ENCODE measurements around the gene RIMS1.
"Not testable (repeated sequence)": the region's sequence is repeated elsewhere in the genome, so short reads cannot be mapped to it uniquely, and the experiment has no call there.

Gene RIMS1

DNA sequence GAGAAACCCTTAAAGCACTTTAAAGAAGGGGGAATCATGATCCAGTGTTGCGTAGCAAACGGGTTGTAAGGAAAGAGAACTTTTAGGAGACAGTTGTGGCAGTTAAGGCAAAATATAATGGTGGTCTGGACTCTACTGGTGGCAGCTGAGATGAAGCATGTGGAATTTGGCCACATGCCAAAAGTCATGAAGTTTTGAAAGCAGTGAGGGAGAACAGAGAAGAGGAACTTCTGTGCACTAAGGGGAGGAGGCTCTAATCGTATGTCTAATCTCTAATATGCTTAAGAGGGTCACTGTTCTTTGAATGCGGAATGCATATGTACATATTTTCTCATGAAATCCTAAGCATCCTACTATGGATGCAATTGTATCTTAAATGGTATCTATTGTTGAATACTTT lies 91.5 kb downstream of the RIMS1 start:
- DNase-seq: peak; percentile 40
- in situ Hi-C loops (cut with MboI; ENCODE audit: low pct_unique_long_range_greater_than_20kb, low sequenced_read_pairs): no loop called here

DNA sequence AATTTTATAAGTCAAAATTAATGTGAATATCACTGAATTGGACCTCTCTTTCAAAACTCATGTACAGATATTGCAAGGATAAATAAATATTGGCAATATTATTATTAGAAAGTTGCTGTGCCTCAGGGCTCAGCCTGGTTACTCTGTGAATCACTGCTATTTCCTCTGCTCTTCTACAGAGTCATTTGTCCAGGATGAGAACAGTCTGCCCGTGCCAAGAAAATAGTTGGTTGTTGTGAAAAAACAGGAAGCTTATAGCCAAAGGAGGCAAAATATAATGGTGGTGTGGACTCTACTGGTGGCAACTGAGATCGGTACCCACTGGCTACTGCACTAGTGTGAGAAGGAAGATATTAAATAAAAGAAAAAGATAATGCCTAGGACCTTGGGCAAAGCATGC lies 93.6 kb downstream of the RIMS1 start:
- DNase-seq: no peak
- in situ Hi-C loops (cut with MboI; ENCODE audit: low pct_unique_long_range_greater_than_20kb, low sequenced_read_pairs): no loop called here

DNA sequence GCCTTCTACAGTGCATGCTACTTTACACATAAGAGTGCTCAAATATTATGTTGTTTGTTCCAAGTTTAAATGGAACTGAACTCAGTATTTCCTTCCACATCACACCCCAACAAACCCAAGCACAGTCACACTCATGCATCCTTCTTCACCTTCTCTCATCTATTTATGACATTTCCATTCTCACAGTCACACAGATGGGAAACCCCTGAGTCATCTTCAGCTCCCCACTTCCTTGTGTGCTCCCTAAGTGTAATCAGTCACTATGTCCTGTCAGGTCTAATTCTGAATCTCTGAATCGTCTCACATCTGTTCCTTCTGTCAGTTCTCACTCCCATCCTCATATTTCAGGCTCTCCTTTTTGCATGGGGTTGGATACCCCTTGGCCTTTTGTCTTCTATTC lies 96.0 kb downstream of the RIMS1 start:
- in situ Hi-C loops (cut with MboI; ENCODE audit: low pct_unique_long_range_greater_than_20kb, low sequenced_read_pairs): no loop called here
- no peak for DNase-seq

DNA sequence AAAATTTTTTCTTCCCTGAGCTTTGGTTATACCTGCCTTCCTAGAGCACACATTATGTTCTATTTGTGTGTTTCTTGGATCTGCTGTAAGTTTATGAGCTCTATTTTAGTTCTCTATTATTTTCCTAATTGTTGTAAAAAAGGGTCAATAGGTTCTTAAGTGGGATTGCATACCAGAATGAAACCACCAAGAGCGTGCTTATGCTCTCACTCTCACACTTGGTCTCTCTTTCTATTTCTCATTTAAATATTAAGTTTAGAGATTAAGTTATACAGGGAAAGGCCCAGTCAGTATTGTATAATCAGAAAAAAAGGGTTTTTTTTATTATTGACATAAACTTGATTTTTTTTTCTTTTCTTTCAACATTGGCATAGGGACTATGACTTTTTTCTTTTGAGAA lies 96.8 kb downstream of the RIMS1 start:
- DNase-seq: no peak
- in situ Hi-C loops (cut with MboI; ENCODE audit: low pct_unique_long_range_greater_than_20kb, low sequenced_read_pairs): no loop called here

DNA sequence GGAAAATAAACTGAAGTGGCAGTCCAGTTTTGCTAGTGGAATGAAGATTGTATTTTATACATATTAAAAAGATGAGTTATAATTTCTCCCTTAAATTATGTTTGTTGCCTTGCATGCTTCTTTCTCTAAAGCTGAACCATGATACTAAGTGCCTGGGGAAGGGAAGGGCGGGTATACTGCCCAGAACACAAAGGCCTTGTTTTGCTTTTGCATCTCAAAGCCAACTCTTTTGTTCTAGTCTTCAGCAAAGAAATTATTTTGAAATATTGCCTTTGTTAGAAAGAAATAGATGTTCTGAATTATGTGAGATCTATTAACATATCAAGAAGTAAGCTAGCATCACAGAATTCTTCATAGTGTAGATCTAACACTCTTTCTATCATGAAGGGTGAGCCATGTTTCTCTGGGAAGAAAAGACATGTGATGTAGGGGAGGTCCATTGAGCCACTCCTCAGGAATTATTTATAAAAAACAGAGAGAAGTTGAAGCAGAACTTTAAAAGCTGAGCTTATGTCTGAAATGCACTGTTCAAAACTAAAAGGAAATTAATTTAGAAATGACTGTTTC lies 108.4 kb downstream of the RIMS1 start:
- no peak for DNase-seq
- in situ Hi-C loops (cut with MboI; ENCODE audit: low pct_unique_long_range_greater_than_20kb, low sequenced_read_pairs): no loop called here

DNA sequence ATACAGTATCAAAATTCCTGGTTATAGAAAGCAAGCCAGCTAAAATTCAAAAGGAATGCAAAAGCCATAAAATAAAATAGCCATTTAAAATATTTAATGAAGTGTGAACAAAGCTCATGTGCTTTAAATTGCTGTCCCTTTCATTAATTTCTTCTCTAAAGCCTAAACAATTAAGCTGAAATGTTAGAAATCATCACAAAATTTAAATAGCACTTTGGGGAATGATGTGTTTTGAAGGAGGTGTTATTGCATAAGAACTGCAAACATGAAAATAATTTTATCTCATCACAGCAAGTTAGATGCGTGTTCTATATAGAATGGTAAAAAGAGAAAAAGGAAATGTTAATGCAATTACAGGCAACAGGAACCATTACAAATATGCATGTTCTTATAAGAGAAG lies 111.0 kb downstream of the RIMS1 start:
- in situ Hi-C loops (cut with MboI; ENCODE audit: low pct_unique_long_range_greater_than_20kb, low sequenced_read_pairs): no loop called here
- no peak for DNase-seq

DNA sequence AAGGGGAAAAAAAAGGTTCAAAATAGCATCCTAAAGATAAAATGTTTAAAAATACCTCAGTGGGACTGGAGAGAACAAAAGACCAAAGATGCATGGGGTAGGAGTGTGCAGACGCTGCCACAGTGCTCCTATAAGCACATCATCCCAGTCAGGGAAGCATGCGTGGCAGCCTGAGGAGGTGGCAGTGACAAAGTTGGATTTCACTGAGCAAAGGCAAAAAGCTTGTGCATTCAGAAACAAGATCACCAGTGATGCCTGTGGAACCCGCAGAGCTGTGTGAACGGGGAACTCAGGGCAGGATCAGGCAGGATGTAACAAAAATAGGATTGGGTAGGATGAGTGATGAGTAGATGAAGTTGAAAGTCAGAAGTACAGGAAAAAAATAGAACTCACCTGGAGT lies 116.1 kb downstream of the RIMS1 start:
- in situ Hi-C loops (cut with MboI; ENCODE audit: low pct_unique_long_range_greater_than_20kb, low sequenced_read_pairs): no loop called here

DNA sequence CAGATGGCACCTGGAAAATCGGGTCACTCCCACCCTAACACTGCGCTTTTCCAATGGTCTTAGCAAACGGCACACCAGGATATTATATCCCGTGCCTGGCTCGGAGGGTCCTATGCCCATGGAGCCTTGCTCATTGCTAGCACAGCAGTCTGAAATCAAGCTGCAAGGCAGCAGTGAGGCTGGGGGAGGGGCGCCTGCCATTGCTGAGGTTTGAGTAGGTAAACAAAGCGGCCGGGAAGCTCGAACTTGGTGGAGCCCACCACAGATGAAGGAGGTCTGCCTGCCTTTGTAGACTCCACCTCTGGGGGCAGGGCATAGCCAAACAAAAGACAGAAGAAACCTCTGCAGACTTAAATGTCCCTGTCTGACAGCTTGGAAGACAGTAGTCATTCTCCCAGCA lies 120.2 kb downstream of the RIMS1 start:
- in situ Hi-C loops (cut with MboI; ENCODE audit: low pct_unique_long_range_greater_than_20kb, low sequenced_read_pairs); DNase-seq: not testable (repeated sequence)

More for the DNA sequence above, 116.1 kb downstream of the RIMS1 start:
- DNase-seq: no peak

DNA sequence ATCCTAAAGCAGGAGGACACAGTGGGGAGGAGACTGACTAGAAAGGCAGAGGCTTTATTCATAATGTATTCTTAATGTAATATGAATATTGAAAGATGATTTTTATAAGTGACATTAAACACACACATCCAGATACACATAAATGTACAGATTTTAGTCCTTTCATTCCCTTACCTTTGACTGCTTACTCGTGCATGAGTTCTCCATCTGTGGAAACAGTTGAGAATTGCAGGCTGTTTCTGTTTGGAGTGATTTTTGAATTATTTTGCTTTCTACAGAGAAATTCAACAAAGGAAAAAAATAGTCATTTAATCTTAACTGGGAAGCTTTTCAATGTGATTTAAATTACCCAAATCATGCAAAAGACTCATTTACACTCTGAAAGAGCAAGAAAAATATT lies 136.5 kb downstream of the RIMS1 start:
- DNase-seq: no peak
- in situ Hi-C loops (cut with MboI; ENCODE audit: low pct_unique_long_range_greater_than_20kb, low sequenced_read_pairs): no loop called here

DNA sequence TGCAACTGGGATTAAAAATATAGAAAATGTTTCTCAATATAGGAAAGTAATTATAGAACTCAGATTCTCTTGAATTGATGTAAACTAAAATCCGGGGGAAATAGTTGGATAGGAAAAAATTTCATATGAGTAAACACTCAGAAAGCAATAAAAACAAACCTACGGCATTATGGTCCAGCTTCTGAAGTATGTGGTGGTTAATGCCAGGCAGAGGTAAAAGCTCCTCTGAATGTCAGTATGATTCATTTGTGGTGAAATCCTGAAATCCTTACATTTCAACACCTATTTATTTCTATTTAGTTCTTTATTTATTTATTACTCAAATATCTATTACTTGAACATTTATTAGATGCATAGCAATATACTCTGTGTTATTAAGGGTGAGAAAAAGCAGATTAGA lies 145.1 kb downstream of the RIMS1 start:
- no peak for DNase-seq
- in situ Hi-C loops (cut with MboI; ENCODE audit: low pct_unique_long_range_greater_than_20kb, low sequenced_read_pairs): no loop called here

DNA sequence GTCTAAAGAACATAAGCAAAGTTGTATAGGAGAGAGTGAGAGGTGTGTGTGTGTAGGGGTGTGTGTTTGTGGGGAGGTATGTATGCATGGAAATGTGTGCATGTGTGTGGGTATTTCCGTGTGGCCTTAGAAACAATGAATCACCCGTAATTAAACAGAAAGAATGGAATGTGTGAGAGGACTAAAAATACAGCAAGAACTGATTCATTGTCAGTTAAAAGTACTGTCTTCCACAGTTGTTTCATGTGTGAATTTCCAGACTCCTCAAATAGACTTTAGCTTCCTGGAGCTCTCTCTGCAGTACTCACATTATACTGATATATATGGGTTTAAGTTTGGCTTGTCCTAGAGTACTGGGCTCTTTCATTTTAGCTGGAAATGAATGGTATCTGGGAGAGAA lies 145.7 kb downstream of the RIMS1 start:
- no peak for DNase-seq
- in situ Hi-C loops (cut with MboI; ENCODE audit: low pct_unique_long_range_greater_than_20kb, low sequenced_read_pairs): no loop called here

DNA sequence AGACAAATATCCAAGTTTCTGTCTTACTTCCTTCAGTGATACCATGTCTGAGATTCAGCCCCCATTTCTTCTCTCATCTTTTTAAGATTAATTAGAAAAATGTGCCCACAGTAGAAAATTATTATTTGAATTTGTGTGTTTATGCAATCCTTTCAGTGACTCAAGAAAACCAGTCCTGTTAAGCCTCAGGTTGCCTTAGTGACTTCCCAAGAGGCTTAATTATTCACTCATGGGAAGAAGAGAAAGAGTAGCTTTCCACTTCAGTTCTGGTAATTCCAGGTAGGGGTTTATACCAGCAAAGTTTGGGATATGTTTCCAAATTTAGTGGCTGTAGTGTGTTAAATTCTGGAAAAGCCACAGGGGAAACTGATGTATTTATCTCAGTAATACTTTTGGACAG lies 149.1 kb downstream of the RIMS1 start:
- DNase-seq: no peak
- in situ Hi-C loops (cut with MboI; ENCODE audit: low pct_unique_long_range_greater_than_20kb, low sequenced_read_pairs): no loop called here

DNA sequence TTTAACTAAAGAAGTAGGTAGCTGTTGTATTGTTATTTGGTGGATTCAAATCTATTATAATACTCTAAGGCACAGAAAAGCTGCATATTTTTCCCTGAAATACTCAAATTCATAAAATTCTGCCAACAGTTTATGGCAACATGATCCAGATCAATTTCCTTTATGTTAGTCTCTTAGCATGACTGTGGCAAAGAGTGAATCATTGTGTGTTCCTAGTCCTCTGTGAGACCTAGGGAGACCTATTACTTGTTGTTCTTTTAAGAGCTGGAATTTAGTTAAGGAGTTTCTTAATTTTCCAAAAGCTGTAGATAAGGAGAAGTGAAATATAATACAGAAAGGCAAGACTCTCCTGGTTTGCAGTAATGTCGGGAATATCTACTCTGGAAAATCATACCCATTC lies 149.6 kb downstream of the RIMS1 start:
- in situ Hi-C loops (cut with MboI; ENCODE audit: low pct_unique_long_range_greater_than_20kb, low sequenced_read_pairs): no loop called here
- no peak for DNase-seq

DNA sequence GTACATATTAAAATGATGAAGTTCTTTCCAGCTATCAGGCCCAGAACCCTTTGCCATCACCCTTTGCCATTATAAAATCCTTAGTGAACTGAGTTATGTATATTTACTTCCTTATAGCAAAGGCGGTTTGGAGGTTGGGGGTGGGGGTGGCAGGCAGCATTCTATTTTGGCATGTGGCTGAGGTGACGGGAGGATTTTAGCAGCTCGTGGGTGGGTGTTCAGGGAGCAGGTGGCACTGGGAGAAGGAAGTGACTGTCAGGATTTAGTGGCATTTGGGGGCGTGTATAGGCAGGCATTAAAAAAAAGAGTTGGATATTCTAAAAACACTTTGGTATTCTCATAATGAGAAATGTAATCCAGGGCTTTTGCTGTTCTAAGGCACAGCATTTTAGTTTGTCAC lies 150.7 kb downstream of the RIMS1 start:
- in situ Hi-C loops (cut with MboI; ENCODE audit: low pct_unique_long_range_greater_than_20kb, low sequenced_read_pairs): no loop called here
- DNase-seq: peak; percentile 2

DNA sequence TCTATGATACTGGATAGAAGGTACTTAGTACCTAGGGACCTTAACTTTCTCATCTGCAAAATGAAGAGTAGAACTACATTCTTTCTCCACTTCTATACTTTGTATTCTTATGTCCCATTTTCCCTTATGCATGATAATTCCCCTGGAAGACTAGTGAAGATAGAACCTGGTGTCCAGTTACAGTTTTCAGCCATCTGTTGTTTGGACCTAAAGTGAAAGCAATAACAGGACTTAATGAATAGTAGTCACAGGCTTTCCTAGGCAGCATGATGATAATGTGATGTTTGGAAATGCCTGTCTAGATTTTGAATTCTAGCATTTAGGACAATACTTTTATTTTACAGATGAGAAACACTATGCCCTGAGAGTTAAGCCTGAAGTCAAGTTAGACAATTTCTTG lies 153.8 kb downstream of the RIMS1 start:
- in situ Hi-C loops (cut with MboI; ENCODE audit: low pct_unique_long_range_greater_than_20kb, low sequenced_read_pairs): no loop called here
- no peak for DNase-seq

DNA sequence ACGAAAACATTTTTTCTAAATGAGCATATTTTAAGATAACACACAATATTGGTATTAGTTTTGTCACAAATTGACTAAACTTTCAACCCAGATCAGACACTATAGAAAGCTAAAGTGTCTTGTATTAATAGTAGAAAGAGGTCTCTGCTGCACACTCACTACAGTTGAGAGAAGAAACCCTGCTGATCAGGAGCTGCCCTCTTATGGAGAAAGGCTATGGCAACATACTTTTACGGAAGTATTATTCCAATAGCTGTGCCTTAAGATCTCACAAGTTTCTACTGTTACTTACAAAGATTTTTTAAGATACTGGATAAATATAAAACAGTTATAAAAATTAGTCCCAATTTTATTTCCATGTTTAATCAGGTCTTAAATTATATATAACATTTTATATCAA lies 155.7 kb downstream of the RIMS1 start:
- no peak for DNase-seq
- in situ Hi-C loops (cut with MboI; ENCODE audit: low pct_unique_long_range_greater_than_20kb, low sequenced_read_pairs): no loop called here

DNA sequence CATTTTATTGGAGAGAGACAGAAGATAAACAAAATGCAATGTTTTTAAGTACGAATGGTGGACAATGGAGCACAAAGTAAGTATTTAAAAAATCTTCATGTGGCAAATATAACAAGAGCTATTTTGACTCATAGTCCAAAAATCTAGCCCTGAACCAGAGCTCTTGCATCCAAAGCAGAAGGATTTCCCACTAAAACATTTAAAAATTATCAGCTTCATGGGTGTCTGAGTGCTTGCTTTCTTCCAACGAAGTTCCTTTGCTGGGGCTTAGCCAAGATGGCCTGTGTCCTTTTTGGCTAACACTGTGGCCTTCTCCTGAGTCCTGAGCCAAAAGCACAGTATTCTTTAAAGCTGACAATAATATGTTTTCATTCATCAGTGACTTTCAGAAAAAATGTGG lies 161.7 kb downstream of the RIMS1 start:
- DNase-seq: no peak
- in situ Hi-C loops (cut with MboI; ENCODE audit: low pct_unique_long_range_greater_than_20kb, low sequenced_read_pairs): no loop called here

DNA sequence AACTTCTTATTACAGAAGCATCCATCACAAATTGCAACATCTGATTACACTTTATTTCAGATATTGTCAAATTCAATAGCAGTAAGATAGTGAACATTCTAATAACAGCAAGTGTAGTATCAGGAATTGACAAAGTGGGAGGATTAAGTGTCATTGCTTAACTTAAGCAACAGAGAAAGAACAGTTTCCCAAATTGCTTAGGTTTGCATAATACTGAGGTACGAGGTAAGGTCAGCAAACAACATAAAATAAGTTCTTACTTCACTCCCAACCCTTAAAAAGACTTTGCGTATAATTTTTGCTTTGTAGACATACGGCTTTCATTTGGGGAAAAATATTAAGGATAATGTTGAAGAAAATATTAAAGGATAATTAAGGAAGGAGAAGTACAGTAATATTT lies 163.0 kb downstream of the RIMS1 start:
- in situ Hi-C loops (cut with MboI; ENCODE audit: low pct_unique_long_range_greater_than_20kb, low sequenced_read_pairs): no loop called here
- no peak for DNase-seq

DNA sequence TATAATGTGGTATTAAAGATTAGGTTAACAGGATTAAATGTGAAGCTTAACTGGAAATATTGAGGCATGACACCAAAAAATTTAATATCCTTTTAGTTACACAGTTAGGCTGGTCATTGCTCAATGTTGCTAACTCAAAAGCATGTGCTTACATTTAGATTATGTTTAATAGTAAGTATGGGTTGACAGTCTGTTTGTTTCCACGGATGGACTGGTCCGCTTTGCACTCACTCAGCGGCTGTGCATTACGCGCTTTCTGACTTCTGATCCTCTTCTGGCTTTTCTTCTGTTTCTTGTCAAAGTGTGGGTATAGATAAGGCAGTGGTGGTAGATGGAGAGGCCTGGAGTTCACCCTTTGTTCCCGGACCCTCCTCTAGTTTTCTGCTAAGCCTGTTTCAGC lies 174.9 kb downstream of the RIMS1 start:
- in situ Hi-C loops (cut with MboI; ENCODE audit: low pct_unique_long_range_greater_than_20kb, low sequenced_read_pairs): no loop called here
- no peak for DNase-seq

DNA sequence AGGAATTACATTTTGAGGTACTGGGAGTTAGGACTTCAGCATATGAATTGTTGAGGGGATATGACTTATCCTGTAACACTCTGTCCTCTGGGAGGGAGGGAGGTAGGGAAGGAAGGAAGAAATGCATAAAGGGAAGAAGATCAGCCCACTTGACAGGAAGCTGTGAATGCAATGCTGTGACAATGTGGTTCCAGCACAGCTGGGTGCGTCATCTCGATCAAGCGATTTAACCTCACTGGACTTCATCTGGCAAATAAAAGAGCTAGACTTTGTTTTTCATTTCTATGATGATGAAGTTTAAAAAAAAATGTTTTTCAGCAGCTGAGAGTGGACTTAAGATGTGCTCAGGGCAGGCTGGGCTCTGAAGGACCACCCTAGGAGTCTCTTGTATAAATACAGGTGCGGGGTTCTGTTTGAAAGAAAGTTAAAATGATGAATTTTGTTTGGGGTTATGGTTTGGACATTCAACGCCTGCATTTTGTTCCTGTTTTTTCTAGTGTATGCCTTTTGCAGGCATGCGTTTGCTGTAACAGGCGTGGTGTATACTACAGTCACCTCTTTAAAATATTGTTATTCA lies 178.1 kb downstream of the RIMS1 start:
- DNase-seq: no peak
- in situ Hi-C loops (cut with MboI; ENCODE audit: low pct_unique_long_range_greater_than_20kb, low sequenced_read_pairs): no loop called here

DNA sequence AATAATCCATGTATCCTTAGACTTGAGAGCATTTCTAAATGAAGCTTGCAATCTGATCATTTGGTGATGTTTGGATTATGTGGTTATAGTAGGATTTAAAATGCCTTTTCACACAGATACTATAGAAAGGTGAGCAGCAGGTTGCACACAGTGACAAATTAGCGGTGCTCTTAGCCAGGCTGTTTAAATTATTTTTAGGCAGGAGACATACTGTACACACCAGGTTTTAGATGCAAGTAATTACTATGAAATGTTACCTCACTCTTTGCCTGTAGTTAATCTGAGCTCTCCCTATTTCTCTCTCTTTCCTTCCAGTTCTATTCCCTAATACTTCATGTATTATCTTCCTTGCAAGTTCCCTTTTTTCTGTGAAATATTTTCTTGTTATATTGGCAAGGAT lies 191.7 kb downstream of the RIMS1 start:
- DNase-seq: no peak
- in situ Hi-C loops (cut with MboI; ENCODE audit: low pct_unique_long_range_greater_than_20kb, low sequenced_read_pairs): no loop called here

Data from KBM-7 (cell line).